ENCODE data around the gene F8A1. TPM values are rescaled to one million over a fixed set of nuclear protein-coding genes. Genes with fewer than 3 reads are reported as not detected.
"Not testable (repeated sequence)": the region's sequence is repeated elsewhere in the genome, so short reads cannot be mapped to it uniquely, and the experiment has no call there.

Gene F8A1
- total RNA-seq, 1 experiment from 2014 or later, result 16.8 TPM

DNA sequence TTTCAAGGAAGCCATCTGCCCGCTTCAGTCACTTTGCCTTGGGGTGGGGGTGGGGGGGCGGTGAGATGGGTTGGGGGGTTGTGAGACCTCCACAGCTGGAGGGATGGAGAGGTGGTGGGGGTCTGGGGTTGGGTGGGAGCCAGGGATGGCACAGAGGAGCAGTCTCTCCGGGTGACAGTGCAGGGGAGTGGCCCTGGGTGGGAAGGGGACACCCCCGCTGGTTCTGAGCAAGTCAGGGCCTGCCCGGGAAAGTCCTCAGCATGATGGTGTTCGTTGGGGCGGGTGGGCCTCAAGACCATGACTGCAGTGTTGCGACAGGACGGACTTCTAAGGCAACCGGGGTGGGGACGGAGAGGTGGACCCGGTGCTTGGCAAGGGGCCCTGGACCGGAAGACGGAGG is 606 bp upstream of the F8A1 start:
- H3K36me3 ChIP-seq (ENCODE audit: low read depth, low read length); H3K9me2 ChIP-seq (replicated peaks; ENCODE audit: low read length); H4K20me1 ChIP-seq (ENCODE audit: low read length); DNase-seq; H2AFZ ChIP-seq (ENCODE audit: low read length); ATAC-seq; H3K4me3 ChIP-seq (ENCODE audit: low read length); POLR2A ChIA-PET (ENCODE audit: unreplicated experiment); intact Hi-C loops (cut with micrococcal nuclease); H3K27ac ChIP-seq (ENCODE audit: low read length); H3K79me2 ChIP-seq (ENCODE audit: low read length); H3F3A ChIP-seq (ENCODE audit: low read length, unreplicated experiment); H3K4me2 ChIP-seq (ENCODE audit: low read length); BruUV-seq (replicated peaks); H3K27me3 ChIP-seq (ENCODE audit: low read length); H3K9me3 ChIP-seq (ENCODE audit: low read length); H3K9ac ChIP-seq (ENCODE audit: low read length); H3K4me1 ChIP-seq (ENCODE audit: insufficient read depth, low read length); CTCF ChIA-PET: not testable (repeated sequence)

GRCh38 chrX:154886789-154887221 is 650 bp downstream of the F8A1 start:
- H4K20me1 ChIP-seq (ENCODE audit: low read length); CTCF ChIA-PET; H3F3A ChIP-seq (ENCODE audit: low read length, unreplicated experiment); intact Hi-C loops (cut with micrococcal nuclease); BruUV-seq (replicated peaks); H3K36me3 ChIP-seq (ENCODE audit: low read depth, low read length); H3K4me1 ChIP-seq (ENCODE audit: insufficient read depth, low read length); DNase-seq; H3K4me3 ChIP-seq (ENCODE audit: low read length); H3K4me2 ChIP-seq (ENCODE audit: low read length); H3K9me2 ChIP-seq (replicated peaks; ENCODE audit: low read length); H3K79me2 ChIP-seq (ENCODE audit: low read length); H3K27me3 ChIP-seq (ENCODE audit: low read length); H3K27ac ChIP-seq (ENCODE audit: low read length); POLR2A ChIA-PET (ENCODE audit: unreplicated experiment); H2AFZ ChIP-seq (ENCODE audit: low read length); H3K9me3 ChIP-seq (ENCODE audit: low read length); H3K9ac ChIP-seq (ENCODE audit: low read length): not testable (repeated sequence)
- peak; percentile 54 for ATAC-seq

- Histone ChIP-seq H3K27me3 (ENCODE audit: low read length) (no peaks in the 10 kb centered on the region), H4K20me1 (ENCODE audit: low read length) (no peaks in the 10 kb centered on the region), H3K4me2 (ENCODE audit: low read length) (no peak overlapping the region), H3K4me1 (ENCODE audit: insufficient read depth, low read length) (no peaks in the 10 kb centered on the region), H3K9ac (ENCODE audit: low read length) (no peak overlapping the region), H3K9me3 (ENCODE audit: low read length) (no peaks in the 10 kb centered on the region), H2AFZ (ENCODE audit: low read length) (no peak overlapping the region), H3K36me3 (ENCODE audit: low read depth, low read length) (no peaks in the 10 kb centered on the region), H3F3A (ENCODE audit: low read length, unreplicated experiment) (no peaks in the 10 kb centered on the region), H3K9me2 (replicated peaks; ENCODE audit: low read length) (no peaks in the 10 kb centered on the region), H3K27ac (ENCODE audit: low read length) (no peak overlapping the region), H3K79me2 (ENCODE audit: low read length) (no peaks in the 10 kb centered on the region), H3K4me3 (ENCODE audit: low read length) (no peak overlapping the region)
- intact Hi-C loops (cut with micrococcal nuclease), result no loop called here
- POLR2A ChIA-PET (ENCODE audit: unreplicated experiment), result no interaction called here
- CTCF ChIA-PET, result interaction anchor here (0.5 kb wide), 1 partner anchor 195 kb away, joined by 3 read pairs; no protein-coding TSS in a partner anchor
- no peak for ATAC-seq
- no TSS peak for BruUV-seq (replicated peaks)
- no peak for DNase-seq
- no peak for TF ChIP-seq EZH2phosphoT487 (IDR thresholded peaks at IDR 0.05; ENCODE audit: borderline replicate concordance, low read length)
- no peak for TF ChIP-seq EZH2 (IDR thresholded peaks at IDR 0.05; ENCODE audit: low read length, unreplicated experiment)
- TF ChIP-seq, protein P1, sequence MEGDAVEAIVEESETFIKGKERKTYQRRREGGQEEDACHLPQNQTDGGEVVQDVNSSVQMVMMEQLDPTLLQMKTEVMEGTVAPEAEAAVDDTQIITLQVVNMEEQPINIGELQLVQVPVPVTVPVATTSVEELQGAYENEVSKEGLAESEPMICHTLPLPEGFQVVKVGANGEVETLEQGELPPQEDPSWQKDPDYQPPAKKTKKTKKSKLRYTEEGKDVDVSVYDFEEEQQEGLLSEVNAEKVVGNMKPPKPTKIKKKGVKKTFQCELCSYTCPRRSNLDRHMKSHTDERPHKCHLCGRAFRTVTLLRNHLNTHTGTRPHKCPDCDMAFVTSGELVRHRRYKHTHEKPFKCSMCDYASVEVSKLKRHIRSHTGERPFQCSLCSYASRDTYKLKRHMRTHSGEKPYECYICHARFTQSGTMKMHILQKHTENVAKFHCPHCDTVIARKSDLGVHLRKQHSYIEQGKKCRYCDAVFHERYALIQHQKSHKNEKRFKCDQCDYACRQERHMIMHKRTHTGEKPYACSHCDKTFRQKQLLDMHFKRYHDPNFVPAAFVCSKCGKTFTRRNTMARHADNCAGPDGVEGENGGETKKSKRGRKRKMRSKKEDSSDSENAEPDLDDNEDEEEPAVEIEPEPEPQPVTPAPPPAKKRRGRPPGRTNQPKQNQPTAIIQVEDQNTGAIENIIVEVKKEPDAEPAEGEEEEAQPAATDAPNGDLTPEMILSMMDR (conservative IDR thresholded peaks at IDR 0.05; ENCODE audit: low read depth, low read length), result no peak
These were observed 5.0 kb downstream of the F8A1 start for GRCh38 chrX:154890990-154891639.

- CTCF ChIA-PET, result no interaction called here
- POLR2A ChIA-PET (ENCODE audit: unreplicated experiment), result no interaction called here
- no peaks in the 10 kb centered on the region for H3K9me2 ChIP-seq (replicated peaks; ENCODE audit: low read length)
These were observed 6.1 kb downstream of the F8A1 start for GRCh38 chrX:154892296-154892695.

More at GRCh38 chrX:154892296-154892695, 6.1 kb downstream of the F8A1 start:
- no peak overlapping the region for H3K9ac ChIP-seq (ENCODE audit: low read length)
- BruUV-seq (replicated peaks), result no TSS peak
- DNase-seq (no peak), ATAC-seq (no peak)
- H3K9me3 ChIP-seq (ENCODE audit: low read length), result no peaks in the 10 kb centered on the region
- no peak overlapping the region for H3K4me3 ChIP-seq (ENCODE audit: low read length)
- H3K27me3 ChIP-seq (ENCODE audit: low read length), result no peaks in the 10 kb centered on the region
- TF ChIP-seq, protein P1 (conservative IDR thresholded peaks at IDR 0.05; ENCODE audit: low read depth, low read length), result no peak
- TF ChIP-seq EZH2 (IDR thresholded peaks at IDR 0.05; ENCODE audit: low read length, unreplicated experiment) (no peak), EZH2phosphoT487 (IDR thresholded peaks at IDR 0.05; ENCODE audit: borderline replicate concordance, low read length) (no peak)
- H3K4me2 ChIP-seq (ENCODE audit: low read length), result no peak overlapping the region
- no peak overlapping the region for H3K27ac ChIP-seq (ENCODE audit: low read length)
- no peaks in the 10 kb centered on the region for H3K36me3 ChIP-seq (ENCODE audit: low read depth, low read length)
- no peak overlapping the region for H2AFZ ChIP-seq (ENCODE audit: low read length)
- no peaks in the 10 kb centered on the region for H4K20me1 ChIP-seq (ENCODE audit: low read length)
- no peaks in the 10 kb centered on the region for H3F3A ChIP-seq (ENCODE audit: low read length, unreplicated experiment)
- H3K79me2 ChIP-seq (ENCODE audit: low read length), result no peaks in the 10 kb centered on the region
- intact Hi-C loops (cut with micrococcal nuclease), result no loop called here
- H3K4me1 ChIP-seq (ENCODE audit: insufficient read depth, low read length), result no peaks in the 10 kb centered on the region
